Tibial nerve (tissue), 4 donors: Measurements from ENCODE around the gene CPNE7. TPM values are rescaled to one million over a fixed set of nuclear protein-coding genes. Genes with fewer than 3 reads are reported as not detected.

ENCODE experiments used
- DNase-seq, 2 donors: peaks; one replicate each; pipeline ENCODE4 v3.0.0-alpha.2; 2019; ENCODE audit warnings: low spot score in 2 of 2
- H3K27ac ChIP-seq, 4 donors: fragments of 200-600 bp; sonication (generic) in 3 of 4; one replicate each; pipeline ENCODE4 v1.5.1; 2017 to 2019; ENCODE audit warnings: mild to moderate bottlenecking in 1 of 4
- H3K27me3 ChIP-seq, 2 donors: fragments of 200-600 bp; sonication (generic) in 1 of 2; one replicate each; pipeline versions ENCODE4 v1.5.1 to v1.6.0; 2017 to 2019
- H3K36me3 ChIP-seq, 3 donors: fragments of 200-600 bp; sonication (generic); one replicate each; pipeline ENCODE4 v1.5.1; 2018 to 2019
- H3K4me1 ChIP-seq, 4 donors: fragments of 200-600 bp; sonication (generic) in 3 of 4; one replicate each; pipeline ENCODE4 v1.5.1; 2017 to 2019
- H3K4me3 ChIP-seq, 4 donors: fragments of 200-600 bp; sonication (generic) in 3 of 4; one replicate each; pipeline ENCODE4 v1.5.1; 2017 to 2019; ENCODE audit warnings: mild to moderate bottlenecking in 1 of 4, moderate library complexity in 1 of 4
- H3K9me3 ChIP-seq, 4 donors: fragments of 200-600 bp; sonication (generic) in 3 of 4; one replicate each; pipeline ENCODE4 v1.5.1; 2017 to 2019
- EP300 ChIP-seq, 2 donors: sonication (generic); formaldehyde crosslinking; IDR thresholded peaks; one replicate each; pipeline ENCODE4 v1.6.1; 2017; ENCODE audit warnings: antibody characterized with exemption in 2 of 2, mild to moderate bottlenecking in 1 of 2
- POLR2A ChIP-seq, 2 donors: fragments of 450-650 bp; IDR thresholded peaks; one replicate each; pipeline ENCODE4 v1.6.1; 2017; ENCODE audit warnings: antibody characterized with exemption in 2 of 2, mild to moderate bottlenecking in 2 of 2, moderate library complexity in 2 of 2
- WGBS, 2 donors: methylation state at CpG; one replicate each; pipeline ENCODE4 v1.1.5; 2018; 5-methylcytosine and 5-hydroxymethylcytosine counted together
- total RNA-seq, 4 donors: library from RNA; depleted of rRNA; stranded (reverse); fragments of >200 nt; gene quantifications; one replicate each; pipeline ENCODE4 v1.1.0, GENCODE V29; 2016
- TF ChIP-seq, protein P1 (sequence below), 5 experiments: fragments of 200-600 bp in 3 of 5; fragments of 450-650 bp in 2 of 5; sonication (generic) in 3 of 5; IDR thresholded peaks; one replicate each; pipeline ENCODE4 v1.5.1; 2016 to 2019; ENCODE audit warnings: antibody characterized with exemption in 5 of 5, mild to moderate bottlenecking in 3 of 5, moderate library complexity in 2 of 5

The CPNE7 gene
- total RNA-seq, 4 donors from 2014 or later = 0.90 to 10.0 (median 4.2) TPM; not detected in 1

DNA sequence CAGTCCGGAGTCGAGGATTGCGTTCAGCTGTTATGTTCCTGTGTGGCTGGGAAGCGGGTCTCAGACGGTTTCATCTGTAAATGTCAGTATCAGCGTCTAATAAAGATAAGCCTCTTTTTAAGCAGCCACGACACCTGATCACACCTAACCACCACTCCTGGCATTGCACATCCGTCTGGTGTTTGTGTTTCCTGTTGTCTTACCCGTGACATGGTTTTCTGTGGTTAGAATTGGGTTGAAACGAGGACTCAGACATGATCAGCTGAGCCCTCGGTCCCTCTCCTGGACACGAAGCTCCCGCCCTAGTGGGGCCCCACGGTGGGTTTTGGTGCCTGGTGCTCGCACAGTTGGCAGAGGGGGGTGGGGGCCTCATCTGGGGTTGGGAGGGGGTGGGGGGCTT, 18.3 kb downstream of the CPNE7 start:
- Histone ChIP-seq H3K4me1 (no peaks in the 10 kb centered on the region), H3K36me3 (no peaks in the 10 kb centered on the region), H3K27ac (no peak overlapping the region), H3K9me3 (no peaks in the 10 kb centered on the region), H3K4me3 (no peak overlapping the region), H3K27me3 (no peaks in the 10 kb centered on the region)
- no peak for DNase-seq
- 81 to 83% methylated on average over 15 of the region's 15 CpGs for WGBS, 2 donors
- TF ChIP-seq POLR2A (IDR thresholded peaks at IDR 0.05) = no peak
- TF ChIP-seq, protein P1, sequence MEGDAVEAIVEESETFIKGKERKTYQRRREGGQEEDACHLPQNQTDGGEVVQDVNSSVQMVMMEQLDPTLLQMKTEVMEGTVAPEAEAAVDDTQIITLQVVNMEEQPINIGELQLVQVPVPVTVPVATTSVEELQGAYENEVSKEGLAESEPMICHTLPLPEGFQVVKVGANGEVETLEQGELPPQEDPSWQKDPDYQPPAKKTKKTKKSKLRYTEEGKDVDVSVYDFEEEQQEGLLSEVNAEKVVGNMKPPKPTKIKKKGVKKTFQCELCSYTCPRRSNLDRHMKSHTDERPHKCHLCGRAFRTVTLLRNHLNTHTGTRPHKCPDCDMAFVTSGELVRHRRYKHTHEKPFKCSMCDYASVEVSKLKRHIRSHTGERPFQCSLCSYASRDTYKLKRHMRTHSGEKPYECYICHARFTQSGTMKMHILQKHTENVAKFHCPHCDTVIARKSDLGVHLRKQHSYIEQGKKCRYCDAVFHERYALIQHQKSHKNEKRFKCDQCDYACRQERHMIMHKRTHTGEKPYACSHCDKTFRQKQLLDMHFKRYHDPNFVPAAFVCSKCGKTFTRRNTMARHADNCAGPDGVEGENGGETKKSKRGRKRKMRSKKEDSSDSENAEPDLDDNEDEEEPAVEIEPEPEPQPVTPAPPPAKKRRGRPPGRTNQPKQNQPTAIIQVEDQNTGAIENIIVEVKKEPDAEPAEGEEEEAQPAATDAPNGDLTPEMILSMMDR (IDR thresholded peaks at IDR 0.05) = no peak
- no peak for TF ChIP-seq EP300 (IDR thresholded peaks at IDR 0.05)

DNA sequence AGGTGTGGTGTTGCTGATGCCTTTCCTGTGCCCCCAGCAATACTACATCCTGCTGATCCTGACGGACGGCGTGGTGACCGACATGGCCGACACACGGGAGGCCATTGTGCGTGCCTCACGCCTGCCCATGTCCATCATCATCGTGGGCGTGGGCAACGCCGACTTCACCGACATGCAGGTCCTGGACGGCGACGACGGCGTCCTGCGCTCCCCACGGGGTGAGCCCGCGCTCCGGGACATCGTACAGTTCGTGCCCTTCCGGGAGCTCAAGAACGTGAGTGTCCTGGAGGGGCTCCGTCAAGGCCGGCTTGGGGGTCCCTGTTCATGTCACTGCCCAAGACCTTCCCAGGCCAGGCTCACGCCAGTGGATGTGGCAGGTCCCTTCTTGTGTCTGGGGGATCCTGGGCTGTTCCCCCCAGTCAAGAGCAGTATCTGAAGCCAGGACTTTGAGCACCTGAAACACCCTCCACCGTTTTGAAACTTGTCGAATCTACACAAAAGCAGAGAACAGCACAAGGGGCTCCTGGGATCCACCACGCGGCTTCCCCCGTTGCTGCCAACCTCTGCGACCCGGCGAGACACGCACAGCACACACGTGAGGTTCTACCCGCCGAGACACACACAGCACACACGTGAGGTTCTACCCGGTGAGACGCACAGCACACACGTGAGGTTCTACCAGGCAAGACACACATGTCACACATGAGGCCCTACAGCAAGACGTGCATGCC, 19.9 kb downstream of the CPNE7 start:
- Histone ChIP-seq H3K27ac (no peak overlapping the region), H3K36me3 (no peaks in the 10 kb centered on the region), H3K9me3 (no peaks in the 10 kb centered on the region), H3K27me3 (no peaks in the 10 kb centered on the region), H3K4me1 (no peaks in the 10 kb centered on the region), H3K4me3 (no peak overlapping the region)
- DNase-seq = no peak
- WGBS, 2 donors = 93 to 94% methylated on average over 32 to 46 of the region's 47 CpGs
- TF ChIP-seq EP300 (IDR thresholded peaks at IDR 0.05) (no peak), POLR2A (IDR thresholded peaks at IDR 0.05) (no peak)
- TF ChIP-seq, protein P1 (IDR thresholded peaks at IDR 0.05) = no peak

DNA sequence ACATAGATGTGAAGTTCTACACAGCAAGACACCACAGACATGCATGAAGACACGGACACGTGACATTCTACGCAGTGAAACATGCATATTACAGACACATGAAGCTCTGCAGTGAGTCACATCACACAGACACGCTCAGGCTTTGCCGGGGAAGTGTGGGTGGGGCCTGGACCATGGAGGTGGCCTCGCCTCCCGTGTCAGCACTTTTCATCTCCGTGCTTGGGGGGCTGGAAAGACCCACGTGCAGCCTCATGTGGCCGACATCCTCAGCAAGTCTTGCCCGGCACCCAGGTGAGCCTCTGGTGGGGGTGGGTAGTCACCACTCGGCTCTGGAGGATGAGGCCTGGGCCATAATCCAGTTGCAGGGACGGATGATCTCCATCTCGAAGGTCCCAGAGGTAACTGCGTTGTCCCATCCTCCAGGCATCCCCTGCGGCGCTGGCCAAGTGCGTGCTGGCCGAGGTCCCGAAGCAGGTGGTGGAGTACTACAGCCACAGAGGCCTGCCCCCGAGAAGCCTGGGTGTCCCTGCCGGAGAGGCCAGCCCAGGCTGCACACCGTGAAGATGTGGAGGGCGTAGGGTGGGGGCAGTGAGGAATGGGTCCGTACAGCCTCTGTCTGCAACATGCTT, 20.6 kb downstream of the CPNE7 start:
- Histone ChIP-seq H3K27me3 (no peaks in the 10 kb centered on the region), H3K36me3 (no peaks in the 10 kb centered on the region), H3K9me3 (no peaks in the 10 kb centered on the region), H3K4me1 (no peaks in the 10 kb centered on the region), H3K4me3 (no peak overlapping the region), H3K27ac (no peak overlapping the region)
- 70 to 82% methylated on average over 22 to 24 of the region's 25 CpGs for WGBS, 2 donors
- no peak for DNase-seq
- TF ChIP-seq, protein P1 (IDR thresholded peaks at IDR 0.05) = no peak
- TF ChIP-seq EP300 (IDR thresholded peaks at IDR 0.05) = no peak
- TF ChIP-seq POLR2A (IDR thresholded peaks at IDR 0.05) = no peak

DNA sequence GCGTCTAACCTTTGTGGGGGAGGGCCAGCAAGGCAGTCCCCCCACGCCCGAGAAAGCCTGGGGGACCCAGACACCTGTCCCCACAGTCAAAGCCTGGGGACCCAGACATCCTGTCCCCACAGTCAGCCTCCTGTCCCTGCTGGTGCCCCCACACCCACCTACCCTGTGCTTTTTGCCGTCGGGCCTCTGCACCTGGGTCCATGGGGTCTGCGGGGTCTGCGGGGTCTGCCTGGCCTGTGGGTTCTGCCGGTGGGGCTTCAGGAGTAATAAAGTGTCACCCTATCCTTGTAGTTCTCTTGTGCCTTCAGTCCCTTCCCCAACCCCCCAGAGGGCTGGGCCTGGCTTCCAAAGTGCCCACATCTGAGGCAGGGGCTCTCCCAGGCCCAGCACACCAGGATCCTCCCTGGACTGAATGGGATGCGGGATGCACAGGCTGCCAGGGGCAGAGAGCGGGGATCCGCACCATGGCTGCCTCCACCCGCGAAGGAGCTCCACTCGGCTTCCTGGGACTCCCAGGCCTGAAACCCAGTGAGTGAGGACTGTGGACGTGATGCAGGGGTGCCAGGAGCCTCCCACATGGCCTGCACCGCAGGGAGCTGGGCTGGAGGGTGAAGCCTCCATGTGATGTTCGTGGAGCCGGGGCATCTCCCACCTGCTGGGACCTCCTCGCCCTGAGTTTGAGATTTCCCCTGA, 21.5 kb downstream of the CPNE7 start:
- H3K9me3 ChIP-seq = no peaks in the 10 kb centered on the region
- H3K4me1 ChIP-seq = peaks cover 0 to 2% (median 0%) of the 10 kb centered on the region in 4 donors
- peaks cover 0 to 4% of the 10 kb centered on the region in 2 donors for H3K27me3 ChIP-seq
- DNase-seq = no peak
- 80 to 82% methylated on average over 18 to 19 of the region's 19 CpGs for WGBS, 2 donors
- H3K36me3 ChIP-seq = no peaks in the 10 kb centered on the region
- TF ChIP-seq POLR2A (IDR thresholded peaks at IDR 0.05) = no peak
- TF ChIP-seq, protein P1 (IDR thresholded peaks at IDR 0.05) = no peak
- TF ChIP-seq EP300 (IDR thresholded peaks at IDR 0.05) = no peak
- no peak overlapping the region for H3K27ac ChIP-seq
- H3K4me3 ChIP-seq = no peak overlapping the region

DNA sequence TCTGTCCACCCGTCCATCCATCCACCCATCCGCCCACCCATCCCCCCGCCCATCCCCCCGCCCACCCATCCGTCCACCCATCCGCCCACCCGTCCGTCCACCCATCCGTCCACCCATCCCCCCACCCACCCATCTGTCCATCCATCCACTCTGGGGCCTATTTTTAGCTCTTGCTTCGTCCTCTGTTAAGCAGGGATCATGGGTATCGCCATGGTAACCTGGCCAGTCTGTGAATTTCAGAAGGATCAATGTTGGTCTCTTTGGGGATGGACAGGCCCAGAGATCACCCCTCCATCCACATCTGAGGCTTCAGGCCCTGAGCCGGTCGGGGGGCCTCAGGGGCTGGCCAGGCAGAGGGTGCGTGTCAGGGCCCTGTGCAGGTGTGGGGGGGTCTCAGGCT, 22.6 kb downstream of the CPNE7 start:
- H3K36me3 ChIP-seq = no peaks in the 10 kb centered on the region
- no peak overlapping the region for H3K27ac ChIP-seq
- TF ChIP-seq, protein P1 (IDR thresholded peaks at IDR 0.05) = no peak
- no peak for TF ChIP-seq EP300 (IDR thresholded peaks at IDR 0.05)
- TF ChIP-seq POLR2A (IDR thresholded peaks at IDR 0.05) = no peak
- no peak overlapping the region for H3K4me3 ChIP-seq
- H3K4me1 ChIP-seq = peaks cover 0 to 13% (median 8%) of the 10 kb centered on the region in 4 donors
- no peaks in the 10 kb centered on the region for H3K9me3 ChIP-seq
- DNase-seq = no peak
- H3K27me3 ChIP-seq = peaks cover 0 to 7% of the 10 kb centered on the region in 2 donors
- WGBS, 2 donors = 57 to 64% methylated on average over 2 to 12 of the region's 14 CpGs
